ENCODE data around the gene SH3BGR.

DNA sequence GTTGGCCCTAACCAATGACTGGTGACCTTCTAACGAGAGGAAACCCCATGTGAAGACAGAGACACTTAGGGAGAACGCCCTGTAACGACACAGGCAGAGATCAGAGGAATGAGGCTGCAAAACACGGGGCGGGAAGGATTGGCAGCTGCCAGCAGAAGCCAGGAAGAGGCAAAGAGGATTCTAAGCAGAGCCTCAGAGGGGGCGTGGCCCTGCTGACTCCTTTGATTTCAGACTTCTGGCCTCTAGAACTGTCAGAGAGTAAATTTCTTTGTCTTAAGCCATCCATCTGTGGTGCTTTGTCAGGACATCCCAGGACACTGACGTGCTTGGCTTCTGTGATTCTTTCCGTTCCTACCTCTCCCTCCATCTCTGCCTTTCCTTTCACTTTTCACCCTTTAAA, 79.3 kb downstream of the SH3BGR start:
- TF ChIP-seq, protein P1, sequence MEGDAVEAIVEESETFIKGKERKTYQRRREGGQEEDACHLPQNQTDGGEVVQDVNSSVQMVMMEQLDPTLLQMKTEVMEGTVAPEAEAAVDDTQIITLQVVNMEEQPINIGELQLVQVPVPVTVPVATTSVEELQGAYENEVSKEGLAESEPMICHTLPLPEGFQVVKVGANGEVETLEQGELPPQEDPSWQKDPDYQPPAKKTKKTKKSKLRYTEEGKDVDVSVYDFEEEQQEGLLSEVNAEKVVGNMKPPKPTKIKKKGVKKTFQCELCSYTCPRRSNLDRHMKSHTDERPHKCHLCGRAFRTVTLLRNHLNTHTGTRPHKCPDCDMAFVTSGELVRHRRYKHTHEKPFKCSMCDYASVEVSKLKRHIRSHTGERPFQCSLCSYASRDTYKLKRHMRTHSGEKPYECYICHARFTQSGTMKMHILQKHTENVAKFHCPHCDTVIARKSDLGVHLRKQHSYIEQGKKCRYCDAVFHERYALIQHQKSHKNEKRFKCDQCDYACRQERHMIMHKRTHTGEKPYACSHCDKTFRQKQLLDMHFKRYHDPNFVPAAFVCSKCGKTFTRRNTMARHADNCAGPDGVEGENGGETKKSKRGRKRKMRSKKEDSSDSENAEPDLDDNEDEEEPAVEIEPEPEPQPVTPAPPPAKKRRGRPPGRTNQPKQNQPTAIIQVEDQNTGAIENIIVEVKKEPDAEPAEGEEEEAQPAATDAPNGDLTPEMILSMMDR (IDR thresholded peaks at IDR 0.05) = no peak
- no peak for TF ChIP-seq ZFX (IDR thresholded peaks at IDR 0.05; ENCODE audit: borderline replicate concordance)

All from 22Rv1 (cell line).